ENCODE measurements around the gene CEMIP.
"Not testable (repeated sequence)": the region's sequence is repeated elsewhere in the genome, so short reads cannot be mapped to it uniquely, and the experiment has no call there.

CEMIP gene

GRCh38 chr15:80965454-80965853 is 186.3 kb downstream of the CEMIP start:
- H2AFZ ChIP-seq (ENCODE audit: low read length, unreplicated experiment); H3K4me3 ChIP-seq (ENCODE audit: low read depth, low read length); H3K36me3 ChIP-seq (ENCODE audit: insufficient read depth, low read length); H3K79me2 ChIP-seq (ENCODE audit: control insufficient read depth, insufficient read depth, low read length, unreplicated experiment); H3K27ac ChIP-seq (ENCODE audit: low read depth, low read length); H3K27me3 ChIP-seq (ENCODE audit: insufficient read depth, low read length); H3K4me1 ChIP-seq (ENCODE audit: control insufficient read depth, insufficient read depth, low read length, unreplicated experiment): not testable (repeated sequence)

DNA sequence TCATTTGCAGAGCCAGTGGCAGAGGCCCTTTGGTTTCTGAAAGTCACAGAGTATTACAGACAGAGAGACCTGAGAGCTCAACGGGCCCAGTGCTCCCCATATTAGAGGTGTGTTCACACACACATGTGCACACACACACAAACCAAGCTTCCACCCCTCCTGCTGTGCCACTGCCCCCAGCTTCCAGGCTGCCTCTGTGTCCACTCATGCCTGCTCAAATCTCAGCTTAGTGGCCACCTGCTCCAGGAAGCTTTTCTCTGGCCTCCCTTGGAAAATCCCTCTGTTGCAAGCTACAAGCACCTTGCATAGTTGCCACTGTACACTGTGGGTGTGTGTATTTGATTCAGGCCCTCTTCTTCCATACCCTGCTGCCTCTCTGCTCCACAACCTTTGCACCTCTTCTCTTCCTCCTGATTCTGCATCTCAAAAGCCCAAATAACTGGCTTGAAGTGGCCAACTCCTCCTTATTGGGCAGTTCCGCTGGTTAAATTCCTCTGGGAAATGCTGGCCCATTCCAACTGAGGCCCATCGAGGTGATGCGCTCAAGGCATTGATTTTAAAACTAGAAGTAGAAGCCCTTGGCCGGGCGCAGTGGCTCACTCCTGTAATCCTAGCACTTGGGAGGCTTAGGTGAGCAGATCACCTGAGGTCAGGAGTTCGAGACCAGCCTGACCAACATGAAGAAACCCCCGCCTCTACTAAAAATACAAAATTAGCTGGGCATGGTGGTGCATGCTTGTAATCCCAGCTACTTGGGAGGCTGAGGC is 187.4 kb downstream of the CEMIP start:
- Histone ChIP-seq H3K27ac (ENCODE audit: low read depth, low read length) (no peak overlapping the region), H3K36me3 (ENCODE audit: insufficient read depth, low read length) (no peaks in the 10 kb centered on the region), H2AFZ (ENCODE audit: low read length, unreplicated experiment) (no peak overlapping the region), H3K79me2 (ENCODE audit: control insufficient read depth, insufficient read depth, low read length, unreplicated experiment) (no peaks in the 10 kb centered on the region), H3K4me1 (ENCODE audit: control insufficient read depth, insufficient read depth, low read length, unreplicated experiment) (no peaks in the 10 kb centered on the region), H3K4me3 (ENCODE audit: low read depth, low read length) (no peak overlapping the region), H3K27me3 (ENCODE audit: insufficient read depth, low read length) (no peaks in the 10 kb centered on the region)

DNA sequence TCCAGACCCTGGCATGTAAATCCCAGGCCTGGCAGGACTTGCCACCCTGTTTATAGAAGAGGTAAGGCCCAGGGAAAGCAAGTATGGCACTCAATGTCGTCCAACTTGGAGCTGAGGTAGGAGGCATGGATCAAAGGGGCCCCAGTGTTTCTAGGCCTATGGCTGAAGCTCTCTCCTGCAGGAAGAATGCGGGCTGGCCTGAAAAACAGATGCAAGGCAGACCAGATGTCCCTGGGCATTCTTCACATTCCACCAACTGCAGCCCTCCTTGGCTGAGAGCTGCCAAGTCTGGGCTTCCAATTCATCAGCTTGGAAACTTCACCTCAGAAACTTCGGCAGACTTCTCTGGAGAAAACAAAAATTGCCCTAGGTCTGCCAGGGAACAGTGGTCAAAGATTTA is 188.3 kb downstream of the CEMIP start:
- Histone ChIP-seq H3K36me3 (ENCODE audit: insufficient read depth, low read length) (no peaks in the 10 kb centered on the region), H3K4me3 (ENCODE audit: low read depth, low read length) (no peak overlapping the region)

DNA sequence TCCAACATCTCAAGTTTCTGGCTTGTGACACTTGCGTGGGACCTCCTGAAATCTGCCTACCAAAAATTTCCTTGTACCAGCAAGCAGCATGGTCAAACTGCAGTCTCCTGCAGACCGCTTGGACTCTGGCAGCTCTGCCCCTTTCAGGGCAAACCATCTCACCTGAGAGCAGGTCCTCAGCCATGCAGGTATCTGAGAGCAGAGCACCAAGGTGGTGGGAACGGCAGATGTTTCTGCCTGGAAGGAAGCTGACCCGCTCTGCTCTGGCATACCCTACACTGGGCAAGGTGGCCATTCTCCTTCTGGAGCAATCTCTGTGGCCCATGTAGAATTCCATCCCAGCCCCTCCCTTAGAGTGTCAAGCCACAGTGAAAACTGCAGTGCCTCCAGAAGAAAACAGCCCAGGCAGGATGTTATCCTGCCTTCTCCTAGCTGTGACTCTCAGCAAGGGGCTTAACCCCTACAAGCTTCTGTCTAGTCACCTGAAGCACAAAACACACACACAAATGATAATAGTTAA is 188.9 kb downstream of the CEMIP start:
- no peaks in the 10 kb centered on the region for H3K27me3 ChIP-seq (ENCODE audit: insufficient read depth, low read length)
- no peak overlapping the region for H2AFZ ChIP-seq (ENCODE audit: low read length, unreplicated experiment)
- no peaks in the 10 kb centered on the region for H3K4me1 ChIP-seq (ENCODE audit: control insufficient read depth, insufficient read depth, low read length, unreplicated experiment)
- no peak overlapping the region for H3K4me3 ChIP-seq (ENCODE audit: low read depth, low read length)
- H3K27ac ChIP-seq (ENCODE audit: low read depth, low read length): no peak overlapping the region
- no peaks in the 10 kb centered on the region for H3K36me3 ChIP-seq (ENCODE audit: insufficient read depth, low read length)
- no peaks in the 10 kb centered on the region for H3K79me2 ChIP-seq (ENCODE audit: control insufficient read depth, insufficient read depth, low read length, unreplicated experiment)

More for the DNA sequence above, 188.3 kb downstream of the CEMIP start:
- no peak overlapping the region for H2AFZ ChIP-seq (ENCODE audit: low read length, unreplicated experiment)
- no peak overlapping the region for H3K27ac ChIP-seq (ENCODE audit: low read depth, low read length)
- H3K27me3 ChIP-seq (ENCODE audit: insufficient read depth, low read length): no peaks in the 10 kb centered on the region
- no peaks in the 10 kb centered on the region for H3K4me1 ChIP-seq (ENCODE audit: control insufficient read depth, insufficient read depth, low read length, unreplicated experiment)
- no peaks in the 10 kb centered on the region for H3K79me2 ChIP-seq (ENCODE audit: control insufficient read depth, insufficient read depth, low read length, unreplicated experiment)

DNA sequence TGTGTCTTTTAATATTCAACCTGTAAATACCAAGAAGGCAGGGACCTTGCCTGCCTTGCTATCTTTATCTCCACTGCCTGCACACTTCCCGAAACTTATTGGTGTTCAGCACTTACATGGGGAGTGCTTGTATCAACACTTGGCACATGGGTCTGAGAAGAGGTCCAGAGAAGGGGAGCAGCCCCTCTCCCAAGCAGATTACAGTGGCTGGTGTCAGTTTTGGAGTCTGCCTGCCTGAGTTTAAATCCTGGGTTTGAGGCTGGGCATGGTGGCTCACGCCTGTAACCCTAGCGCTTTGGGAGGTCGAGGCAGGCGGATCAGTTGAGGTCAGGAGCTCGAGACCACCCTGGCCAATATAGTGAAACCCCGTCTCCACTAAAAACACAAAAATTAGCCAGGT is 190.1 kb downstream of the CEMIP start:
- Histone ChIP-seq H3K4me1 (ENCODE audit: control insufficient read depth, insufficient read depth, low read length, unreplicated experiment) (no peaks in the 10 kb centered on the region), H3K27ac (ENCODE audit: low read depth, low read length) (no peak overlapping the region), H3K79me2 (ENCODE audit: control insufficient read depth, insufficient read depth, low read length, unreplicated experiment) (peaks cover 3% of the 10 kb centered on the region), H3K27me3 (ENCODE audit: insufficient read depth, low read length) (no peaks in the 10 kb centered on the region), H2AFZ (ENCODE audit: low read length, unreplicated experiment) (no peak overlapping the region), H3K4me3 (ENCODE audit: low read depth, low read length) (no peak overlapping the region), H3K36me3 (ENCODE audit: insufficient read depth, low read length) (no peaks in the 10 kb centered on the region)

DNA sequence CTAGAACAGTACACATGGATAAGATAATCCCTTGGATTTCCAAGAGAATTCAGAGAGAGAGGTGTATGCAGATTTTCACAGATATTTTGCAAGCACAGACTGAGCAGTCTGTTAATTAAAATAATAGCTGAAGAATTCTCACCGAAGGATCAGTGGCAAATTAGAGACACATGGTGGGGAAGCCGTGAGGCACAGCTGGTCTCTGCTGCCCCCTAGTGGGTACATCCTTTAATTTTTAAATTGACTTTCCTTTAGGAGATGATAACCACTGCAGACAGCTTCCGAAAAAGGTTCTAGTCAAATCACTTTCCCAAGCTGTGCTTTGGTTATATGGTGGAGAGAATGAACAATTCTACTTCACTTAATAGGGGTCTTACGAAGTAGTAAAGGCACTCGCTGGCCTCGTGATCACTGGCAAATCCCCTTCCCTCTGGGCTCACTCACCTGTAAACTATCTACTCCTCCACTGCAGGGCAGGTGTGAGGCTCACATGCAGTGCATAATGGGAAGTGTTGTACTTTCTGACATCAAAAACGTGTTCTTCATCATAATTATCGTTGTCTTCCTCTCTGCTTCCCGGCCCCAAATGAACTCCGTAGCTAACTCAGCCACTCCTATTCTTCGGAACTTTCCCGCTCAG is 191.0 kb downstream of the CEMIP start:
- Histone ChIP-seq H3K79me2 (ENCODE audit: control insufficient read depth, insufficient read depth, low read length, unreplicated experiment) (peaks cover 3% of the 10 kb centered on the region), H3K4me1 (ENCODE audit: control insufficient read depth, insufficient read depth, low read length, unreplicated experiment) (no peaks in the 10 kb centered on the region), H3K36me3 (ENCODE audit: insufficient read depth, low read length) (no peaks in the 10 kb centered on the region), H3K27ac (ENCODE audit: low read depth, low read length) (no peak overlapping the region), H2AFZ (ENCODE audit: low read length, unreplicated experiment) (no peak overlapping the region), H3K27me3 (ENCODE audit: insufficient read depth, low read length) (no peaks in the 10 kb centered on the region), H3K4me3 (ENCODE audit: low read depth, low read length) (no peak overlapping the region)

- Histone ChIP-seq H3K79me2 (ENCODE audit: control insufficient read depth, insufficient read depth, low read length, unreplicated experiment) (peaks cover 3% of the 10 kb centered on the region), H2AFZ (ENCODE audit: low read length, unreplicated experiment) (no peak overlapping the region), H3K36me3 (ENCODE audit: insufficient read depth, low read length) (no peaks in the 10 kb centered on the region), H3K27ac (ENCODE audit: low read depth, low read length) (no peak overlapping the region), H3K4me3 (ENCODE audit: low read depth, low read length) (no peak overlapping the region), H3K27me3 (ENCODE audit: insufficient read depth, low read length) (no peaks in the 10 kb centered on the region), H3K4me1 (ENCODE audit: control insufficient read depth, insufficient read depth, low read length, unreplicated experiment) (no peaks in the 10 kb centered on the region)
Measured at GRCh38 chr15:80970658-80971057, 191.5 kb downstream of the CEMIP start.

DNA sequence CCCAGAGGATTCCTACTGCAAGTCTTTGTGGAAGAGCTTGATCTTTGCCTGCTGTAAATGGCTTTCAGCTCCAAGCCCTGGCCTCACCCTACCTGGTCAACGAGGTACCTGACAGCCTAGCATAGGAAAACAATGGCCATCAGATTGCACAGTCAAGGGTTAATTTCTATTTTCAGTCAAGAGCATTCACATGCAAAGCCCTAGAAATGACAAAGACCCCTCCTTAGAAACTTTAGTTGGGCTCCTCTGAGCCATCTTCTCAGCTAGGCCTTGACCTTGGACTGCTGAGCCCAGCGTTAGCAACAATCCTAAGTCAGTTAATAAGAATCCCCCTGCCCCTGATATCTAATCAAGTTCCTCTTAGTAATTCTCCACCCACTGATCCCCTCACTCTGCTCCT is 192.0 kb downstream of the CEMIP start:
- Histone ChIP-seq H2AFZ (ENCODE audit: low read length, unreplicated experiment) (no peak overlapping the region), H3K4me1 (ENCODE audit: control insufficient read depth, insufficient read depth, low read length, unreplicated experiment) (no peaks in the 10 kb centered on the region), H3K36me3 (ENCODE audit: insufficient read depth, low read length) (no peaks in the 10 kb centered on the region), H3K27me3 (ENCODE audit: insufficient read depth, low read length) (no peaks in the 10 kb centered on the region), H3K4me3 (ENCODE audit: low read depth, low read length) (no peak overlapping the region), H3K79me2 (ENCODE audit: control insufficient read depth, insufficient read depth, low read length, unreplicated experiment) (peaks cover 3% of the 10 kb centered on the region), H3K27ac (ENCODE audit: low read depth, low read length) (no peak overlapping the region)

- Histone ChIP-seq H3K4me3 (ENCODE audit: low read depth, low read length) (no peak overlapping the region), H3K36me3 (ENCODE audit: insufficient read depth, low read length) (no peaks in the 10 kb centered on the region), H2AFZ (ENCODE audit: low read length, unreplicated experiment) (no peak overlapping the region), H3K79me2 (ENCODE audit: control insufficient read depth, insufficient read depth, low read length, unreplicated experiment) (peaks cover 8% of the 10 kb centered on the region), H3K27me3 (ENCODE audit: insufficient read depth, low read length) (no peaks in the 10 kb centered on the region), H3K4me1 (ENCODE audit: control insufficient read depth, insufficient read depth, low read length, unreplicated experiment) (no peaks in the 10 kb centered on the region), H3K27ac (ENCODE audit: low read depth, low read length) (no peak overlapping the region)
Measured at GRCh38 chr15:80972276-80972675, 193.1 kb downstream of the CEMIP start.

- Histone ChIP-seq H2AFZ (ENCODE audit: low read length, unreplicated experiment) (no peak overlapping the region), H3K4me3 (ENCODE audit: low read depth, low read length) (no peak overlapping the region), H3K27me3 (ENCODE audit: insufficient read depth, low read length) (no peaks in the 10 kb centered on the region), H3K4me1 (ENCODE audit: control insufficient read depth, insufficient read depth, low read length, unreplicated experiment) (peaks cover 9% of the 10 kb centered on the region), H3K79me2 (ENCODE audit: control insufficient read depth, insufficient read depth, low read length, unreplicated experiment) (peaks cover 14% of the 10 kb centered on the region), H3K27ac (ENCODE audit: low read depth, low read length) (no peak overlapping the region), H3K36me3 (ENCODE audit: insufficient read depth, low read length) (peaks cover 14% of the 10 kb centered on the region; the same call in 1 of the 2 replicates)
Measured at GRCh38 chr15:80974914-80975313, 195.7 kb downstream of the CEMIP start.

DNA sequence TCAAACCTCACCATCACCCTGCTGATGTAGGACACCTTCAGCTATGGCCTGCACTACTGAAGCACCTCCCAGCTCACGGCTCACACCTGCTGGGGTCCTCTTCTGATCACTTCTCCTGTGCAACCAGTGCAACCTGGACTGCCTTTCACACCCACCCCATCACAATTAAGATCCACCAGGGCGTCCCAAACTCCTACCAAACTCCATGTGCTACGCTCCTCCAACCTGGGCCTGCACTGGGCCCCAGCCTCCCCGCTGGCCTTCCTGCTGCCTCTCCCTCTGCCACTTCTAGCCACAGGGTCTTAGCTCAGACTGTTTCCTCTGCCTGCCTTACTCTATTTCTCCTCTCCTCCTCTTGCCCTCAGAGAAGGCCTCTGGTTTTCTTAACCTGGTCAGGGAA is 197.7 kb downstream of the CEMIP start:
- Histone ChIP-seq H3K4me1 (ENCODE audit: control insufficient read depth, insufficient read depth, low read length, unreplicated experiment) (peaks cover 9% of the 10 kb centered on the region), H3K27ac (ENCODE audit: low read depth, low read length) (no peak overlapping the region), H3K27me3 (ENCODE audit: insufficient read depth, low read length) (no peaks in the 10 kb centered on the region), H3K36me3 (ENCODE audit: insufficient read depth, low read length) (peaks cover 18% of the 10 kb centered on the region; the same call in 1 of the 2 replicates), H3K4me3 (ENCODE audit: low read depth, low read length) (no peak overlapping the region), H2AFZ (ENCODE audit: low read length, unreplicated experiment) (no peak overlapping the region), H3K79me2 (ENCODE audit: control insufficient read depth, insufficient read depth, low read length, unreplicated experiment) (peaks cover 17% of the 10 kb centered on the region)
